Measurements from ENCODE around the gene EPS15.
"Not testable (repeated sequence)": the region's sequence is repeated elsewhere in the genome, so short reads cannot be mapped to it uniquely, and the experiment has no call there.

Gene EPS15

GRCh38 chr1:51519048-51519864 is at the start of gene EPS15:
EPS15 (minus strand) TSS chr1:51519266; CDS start chr1:51519231, 35 bp downstream.
- ATAC-seq = peak; percentile 75 to 80

DNA sequence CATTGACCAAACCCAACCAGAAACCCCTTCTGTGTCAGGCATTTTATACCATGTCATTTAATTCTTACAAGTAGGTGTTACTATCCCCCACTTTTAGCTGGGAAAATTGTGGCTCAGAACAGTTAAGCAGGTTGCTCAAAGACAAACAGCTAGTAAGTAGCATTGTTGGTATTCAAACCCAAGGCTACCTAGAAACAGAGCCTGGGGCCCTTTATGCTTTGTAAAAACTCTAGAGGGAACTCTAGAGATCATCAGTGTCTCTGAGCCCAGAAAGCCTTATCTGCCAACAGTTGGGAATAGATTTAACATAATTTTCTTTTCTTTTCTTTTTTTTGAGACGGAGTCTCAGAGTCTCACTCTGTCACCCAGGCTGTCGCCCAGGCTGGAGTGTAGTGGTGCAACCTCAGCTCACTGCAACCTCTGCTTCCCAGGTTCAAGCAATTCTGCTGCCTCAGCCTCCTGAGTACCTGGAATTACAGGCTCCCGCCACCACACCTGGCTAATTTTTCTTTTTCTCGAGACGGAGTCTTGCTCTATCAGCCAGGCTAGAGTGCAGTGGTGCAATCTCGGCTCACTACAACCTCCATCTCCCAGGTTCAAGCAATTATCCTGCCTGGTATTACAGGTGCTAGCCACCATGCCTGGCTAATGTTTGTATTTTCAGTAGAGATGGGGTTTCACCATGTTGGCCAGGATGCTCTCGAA is 49.3 kb upstream of the EPS15 start:
- no peak for ATAC-seq

DNA sequence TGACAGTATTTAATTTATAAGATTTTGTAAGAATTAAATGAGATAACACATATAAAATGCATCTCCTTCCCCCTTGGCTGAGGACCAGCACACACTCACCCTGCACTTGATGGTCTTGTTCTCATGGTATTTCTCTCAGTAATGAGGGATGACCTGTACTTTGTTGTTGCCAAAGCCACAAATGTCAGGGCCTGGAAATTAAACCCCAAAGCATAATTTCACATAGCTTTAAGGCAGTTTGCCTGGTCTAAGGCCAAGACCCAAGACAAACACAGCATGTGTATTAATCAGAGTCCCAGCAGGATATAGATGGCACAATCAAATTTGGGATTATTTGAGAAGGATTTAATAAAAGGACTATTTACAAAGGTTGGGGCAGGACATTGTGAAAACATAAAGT is 48.6 kb upstream of the EPS15 start:
- ATAC-seq = no peak

- no peak for ATAC-seq
These were observed 47.2 kb upstream of the EPS15 start for GRCh38 chr1:51566260-51566659.

DNA sequence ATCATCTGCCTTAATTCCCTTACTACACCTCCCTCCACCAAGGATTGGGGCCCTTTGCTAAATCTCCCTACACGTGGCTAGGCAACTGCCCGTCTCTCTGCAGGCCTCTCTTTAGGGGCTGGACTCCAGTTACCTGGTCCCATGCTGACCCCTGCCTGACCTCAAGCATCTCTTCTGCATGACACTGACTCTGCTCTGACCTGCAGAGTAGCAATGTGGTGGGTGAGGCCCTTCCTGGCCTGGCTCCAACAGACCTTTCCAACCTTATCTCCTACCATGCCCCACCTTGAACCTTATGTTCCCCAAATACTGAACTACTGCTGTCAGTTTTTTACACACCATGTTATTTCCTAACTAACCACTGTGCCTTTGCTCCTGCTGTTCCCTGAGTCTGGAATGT is 45.9 kb upstream of the EPS15 start:
- no peak for ATAC-seq

- ATAC-seq = peak; percentile 59 to 63
These were observed 45.1 kb upstream of the EPS15 start for GRCh38 chr1:51564124-51564523.

- ATAC-seq = no peak
These were observed 42.6 kb upstream of the EPS15 start for GRCh38 chr1:51561702-51562101.

- not testable (repeated sequence) for ATAC-seq
These were observed 41.8 kb upstream of the EPS15 start for GRCh38 chr1:51560895-51561294.

GRCh38 chr1:51560034-51560433 is 41.0 kb upstream of the EPS15 start:
- no peak for ATAC-seq

GRCh38 chr1:51559501-51559900 is 40.4 kb upstream of the EPS15 start:
- no peak for ATAC-seq

DNA sequence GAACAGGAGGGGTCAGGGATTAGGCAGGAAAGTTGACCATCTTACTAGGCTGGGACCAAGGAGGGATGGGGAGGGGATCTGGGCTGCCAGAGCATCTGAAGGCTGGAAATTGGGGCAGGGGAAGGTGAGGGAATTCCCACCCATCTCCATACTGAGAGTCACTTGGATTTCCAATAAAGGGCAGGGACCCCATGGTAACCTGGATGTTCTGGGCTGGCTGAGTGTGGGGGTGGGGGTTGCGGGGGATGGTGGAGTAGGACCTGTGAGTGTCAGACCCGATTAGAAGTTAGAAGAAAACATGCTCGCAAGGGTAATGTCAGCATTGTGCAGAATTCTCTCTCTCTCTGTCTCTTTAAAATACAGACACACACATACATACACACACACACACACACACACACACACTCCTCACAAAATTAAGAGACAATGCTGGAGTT is 40.0 kb upstream of the EPS15 start:
- no peak for ATAC-seq

DNA sequence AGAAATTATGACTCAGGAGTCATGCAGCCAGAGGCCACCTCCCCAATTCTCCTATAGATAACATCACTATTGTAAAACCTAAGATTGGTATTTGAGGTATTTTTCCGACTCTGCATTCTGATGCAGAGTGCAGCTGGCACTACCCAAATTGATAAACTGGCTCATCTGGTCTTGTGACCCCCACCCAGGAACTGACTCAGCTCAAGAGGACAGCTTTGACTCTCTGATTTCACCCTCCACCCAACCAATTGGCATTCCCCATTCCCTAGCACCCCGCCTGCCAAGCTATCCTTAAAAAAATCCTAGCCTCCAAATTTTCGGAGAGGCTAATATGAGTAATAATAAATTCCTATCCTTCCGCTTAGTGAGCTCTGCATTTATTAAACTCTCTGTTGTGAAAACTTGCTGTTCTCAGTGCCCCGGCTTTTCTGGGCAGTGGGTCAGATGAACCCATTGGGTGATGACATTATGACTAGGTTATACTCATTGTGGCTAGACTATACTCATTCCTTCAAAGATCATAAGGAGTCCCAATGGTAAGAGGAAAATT is 39.4 kb upstream of the EPS15 start:
- ATAC-seq = peak; percentile 32 to 72

- no peak for ATAC-seq
These were observed 38.1 kb upstream of the EPS15 start for GRCh38 chr1:51557168-51557567.

GRCh38 chr1:51555866-51556619 is 37.0 kb upstream of the EPS15 start:
- no peak for ATAC-seq

GRCh38 chr1:51553911-51554310 is 34.8 kb upstream of the EPS15 start:
- ATAC-seq = no peak

DNA sequence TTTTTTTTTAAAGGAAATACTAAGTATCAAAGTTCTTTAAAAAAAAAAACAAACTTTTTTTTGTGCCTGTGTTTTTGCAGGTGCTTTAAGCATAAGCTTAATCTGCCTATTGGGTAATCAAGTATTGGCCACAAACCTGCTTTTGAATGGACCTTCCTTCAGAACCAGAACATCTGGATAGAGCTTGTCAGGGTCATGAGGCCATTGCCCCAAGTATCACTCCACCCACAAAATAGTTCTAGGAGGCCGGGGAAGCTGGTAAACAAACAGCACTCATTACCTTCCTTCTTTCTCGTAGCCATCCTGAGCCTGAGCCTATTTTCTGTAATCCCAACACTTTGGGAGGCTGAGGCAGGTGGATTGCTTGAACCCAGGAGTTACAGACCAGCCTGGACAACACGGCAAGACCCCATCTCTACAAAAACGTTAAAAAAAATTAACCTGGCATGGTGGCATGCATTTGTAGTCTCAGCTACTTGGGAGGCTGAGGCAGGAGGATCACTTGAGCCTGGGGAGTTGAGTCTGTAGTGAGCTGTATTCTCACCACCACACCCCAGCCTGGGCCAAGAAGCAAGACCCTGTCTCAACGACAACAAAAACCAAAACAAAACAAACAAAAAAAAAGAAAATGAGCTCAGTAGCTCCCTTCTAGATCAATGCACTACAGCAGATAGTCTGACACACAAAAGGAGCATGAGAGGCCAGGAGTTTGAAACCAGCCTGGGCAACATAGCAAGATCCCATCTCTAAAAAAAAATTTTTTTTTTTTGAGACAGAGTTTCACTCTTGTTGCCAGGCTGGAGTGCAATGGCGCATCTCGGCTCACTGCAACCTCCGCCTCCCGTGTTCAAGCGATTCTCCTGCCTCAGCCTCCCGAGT is 34.1 kb upstream of the EPS15 start:
- ATAC-seq = no peak

DNA sequence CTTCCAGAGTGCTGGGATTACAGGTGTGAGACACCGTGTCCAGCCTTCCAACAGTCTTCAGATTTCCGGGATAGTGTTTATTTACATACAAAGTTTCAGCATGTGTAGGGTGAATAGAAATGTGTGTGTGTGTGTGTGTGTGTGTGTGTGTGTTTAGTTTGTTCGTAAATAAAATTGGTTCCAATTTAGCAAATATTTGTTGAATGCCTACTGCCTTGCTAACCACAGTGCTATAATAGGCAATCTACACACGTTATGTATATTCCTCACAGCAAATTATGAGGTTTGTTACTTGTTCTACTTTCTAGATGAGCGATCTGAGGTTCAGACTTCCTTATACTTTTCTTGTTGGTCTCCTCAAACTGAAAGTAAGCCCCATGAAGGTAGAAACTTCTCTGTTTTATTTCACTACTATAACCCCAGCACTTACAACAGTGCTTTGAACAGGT is 32.8 kb upstream of the EPS15 start:
- ATAC-seq = peak; percentile 38 to 51

DNA sequence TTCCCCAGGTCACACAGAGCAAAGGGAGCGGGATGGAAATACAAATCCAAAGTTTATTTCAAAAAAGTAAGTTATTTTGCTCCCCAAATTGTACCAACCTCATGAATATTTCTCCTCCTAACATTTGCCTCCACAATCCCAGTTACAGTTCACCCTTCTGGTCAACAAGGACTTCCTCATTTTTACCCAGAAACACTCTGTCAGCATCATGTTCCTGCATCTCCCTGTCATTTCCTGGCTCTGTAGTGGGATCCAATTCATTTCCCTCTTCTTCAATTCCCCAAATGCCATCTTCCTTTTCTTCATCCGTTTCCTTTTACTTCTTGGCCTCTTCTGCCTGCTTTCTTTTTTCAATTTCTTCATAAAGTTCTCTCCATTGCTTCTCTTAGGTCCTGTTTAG is 32.0 kb upstream of the EPS15 start:
- ATAC-seq = no peak

DNA sequence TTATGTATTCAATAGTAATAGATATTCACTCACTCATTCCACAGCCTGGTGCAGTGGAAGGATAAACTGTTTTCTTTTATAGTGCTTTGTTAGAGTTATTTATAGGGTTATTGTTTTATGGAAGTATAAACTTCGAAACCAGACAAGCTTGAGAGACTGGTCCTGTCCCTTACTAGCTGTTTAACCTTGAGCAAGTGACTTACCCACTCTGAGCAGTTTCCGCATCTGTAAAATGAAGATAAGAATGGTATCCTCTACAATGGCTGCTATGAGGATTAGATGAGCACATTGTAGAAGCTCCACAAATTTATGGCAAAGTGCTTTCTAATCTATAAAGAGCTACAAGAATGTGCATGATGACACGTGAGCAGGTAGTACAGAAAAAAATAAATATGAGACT is 30.8 kb upstream of the EPS15 start:
- no peak for ATAC-seq

DNA sequence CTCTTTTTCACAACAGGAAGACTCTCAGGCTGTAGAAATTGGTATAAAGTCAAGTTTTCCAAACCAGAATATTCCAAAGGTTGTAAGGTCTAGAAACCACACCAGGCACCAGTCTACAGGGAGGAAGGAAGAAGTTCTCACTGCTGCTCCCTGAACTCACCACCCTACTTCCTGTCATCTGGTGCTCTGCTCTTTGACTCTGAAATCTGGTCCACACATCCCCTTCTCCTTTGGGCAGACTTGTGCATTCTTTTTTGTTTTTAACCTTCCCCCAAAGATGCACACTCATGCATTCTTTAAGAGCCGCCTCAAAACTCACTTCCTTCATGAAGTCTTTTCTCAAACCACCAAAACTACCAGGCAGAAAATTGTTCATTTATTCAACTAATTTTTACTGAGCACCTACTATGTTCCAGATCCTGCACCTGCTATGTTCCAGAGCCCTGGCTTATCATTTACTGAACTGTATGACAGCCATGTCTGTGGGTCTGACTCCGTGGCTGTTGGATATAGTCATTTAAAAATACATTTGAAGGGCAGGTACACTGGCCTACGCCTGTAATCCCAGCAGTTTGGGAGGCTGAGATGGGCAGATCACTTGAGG is 30.1 kb upstream of the EPS15 start:
- ATAC-seq = no peak

GRCh38 chr1:51543858-51544257 is 24.8 kb upstream of the EPS15 start:
- peak in 1 of 2 donors; percentile 52 for ATAC-seq

Data from activated CD4-positive, CD25-positive, alpha-beta regulatory T cell treated with anti-CD3 and anti-CD28 coated beads, Interleukin-2, amount 50 U/mL, for 24 hours (primary cell).